G401 (cell line): ENCODE measurements around the gene CFAP161. TPM values are rescaled to one million over a fixed set of nuclear protein-coding genes. Genes with fewer than 3 reads are reported as not detected.

Source experiments
- DNase-seq: peaks from one replicate; pipeline ENCODE4 v3.0.0-alpha.2; 2015; ENCODE audit warnings: low spot score
- in situ Hi-C: cut with HindIII; loops from 2 replicates; pipeline ENCODE4 v1.10.0; 2016; ENCODE audit warnings: low sequenced_read_pairs, mixed read lengths
- total RNA-seq: library from RNA; depleted of rRNA; stranded (reverse); fragments of >200 nt; shearing (Covaris generic); gene quantifications from 2 replicates; pipeline ENCODE4 v1.2.3, GENCODE V29; 2014

The CFAP161 gene
- total RNA-seq, 1 experiment from 2014 or later = not detected

DNA sequence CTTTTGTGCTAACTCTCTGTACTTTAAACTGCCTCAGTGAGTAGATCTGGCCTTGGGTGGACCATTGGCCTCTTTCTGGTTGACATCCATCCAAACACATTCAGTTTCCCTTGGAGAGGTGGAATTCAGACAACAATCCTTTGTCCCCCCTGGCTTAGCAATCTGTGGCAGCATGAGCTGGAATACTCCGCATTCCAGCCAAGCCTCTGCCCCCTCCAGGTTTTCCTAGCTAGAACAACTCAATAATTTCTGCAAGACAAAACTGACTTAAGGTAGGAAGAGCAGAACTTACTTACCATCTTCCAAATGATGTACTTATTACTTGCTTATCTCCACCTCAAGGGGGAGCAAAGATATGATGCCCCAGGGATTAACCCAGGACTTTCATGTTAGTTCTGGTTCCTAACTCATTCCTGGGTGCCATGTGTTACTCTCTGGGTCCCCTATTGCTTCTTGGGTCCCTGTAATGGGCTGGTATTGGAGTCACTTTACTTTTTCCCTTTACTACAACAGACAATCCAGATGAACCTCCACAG is 40.8 kb downstream of the CFAP161 start:
- in situ Hi-C loops = no loop called here
- no peak for DNase-seq

DNA sequence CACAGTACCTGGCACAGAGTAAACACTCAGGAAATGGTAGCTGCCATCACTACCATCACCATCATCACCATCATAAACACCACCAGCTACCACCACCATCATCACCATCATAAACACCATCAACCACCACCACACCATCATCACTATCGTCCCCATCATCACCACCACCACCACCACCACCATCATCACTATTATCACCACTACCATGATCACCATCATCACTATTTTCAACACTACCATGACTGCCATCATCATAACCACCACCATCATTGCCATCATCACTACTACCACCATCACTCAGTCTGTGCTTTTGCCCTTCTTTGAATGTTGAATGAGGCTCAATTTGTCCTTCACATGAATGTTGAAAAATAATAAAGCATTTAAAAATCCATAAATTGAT is 41.4 kb downstream of the CFAP161 start:
- in situ Hi-C loops = no loop called here
- no peak for DNase-seq

GRCh38 chr15:81176291-81176893 is 42.3 kb downstream of the CFAP161 start:
- in situ Hi-C loops = no loop called here
- peak; percentile 77 for DNase-seq

GRCh38 chr15:81178365-81178764 is 44.3 kb downstream of the CFAP161 start:
- in situ Hi-C loops = no loop called here
- DNase-seq = no peak

DNA sequence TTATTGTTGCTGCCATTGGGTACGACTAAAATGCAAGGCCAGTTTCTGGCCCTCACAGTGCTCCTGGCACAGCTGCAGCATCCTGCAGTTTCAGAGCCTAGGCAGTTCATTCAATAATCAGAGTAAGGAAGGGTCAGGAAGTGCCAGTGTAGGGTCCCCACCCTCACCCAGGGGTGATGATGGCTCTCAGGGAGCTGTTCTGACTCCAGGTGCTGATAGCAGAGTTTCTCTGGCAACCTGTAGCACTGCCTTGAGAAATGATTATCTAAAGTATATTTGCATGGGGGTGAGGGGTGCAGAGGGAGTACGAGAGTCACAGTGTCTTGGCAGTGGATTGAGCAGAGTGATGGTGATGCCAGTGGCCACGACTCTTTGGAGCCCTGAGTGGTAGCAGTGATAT is 47.1 kb downstream of the CFAP161 start:
- DNase-seq = no peak
- in situ Hi-C loops = no loop called here

DNA sequence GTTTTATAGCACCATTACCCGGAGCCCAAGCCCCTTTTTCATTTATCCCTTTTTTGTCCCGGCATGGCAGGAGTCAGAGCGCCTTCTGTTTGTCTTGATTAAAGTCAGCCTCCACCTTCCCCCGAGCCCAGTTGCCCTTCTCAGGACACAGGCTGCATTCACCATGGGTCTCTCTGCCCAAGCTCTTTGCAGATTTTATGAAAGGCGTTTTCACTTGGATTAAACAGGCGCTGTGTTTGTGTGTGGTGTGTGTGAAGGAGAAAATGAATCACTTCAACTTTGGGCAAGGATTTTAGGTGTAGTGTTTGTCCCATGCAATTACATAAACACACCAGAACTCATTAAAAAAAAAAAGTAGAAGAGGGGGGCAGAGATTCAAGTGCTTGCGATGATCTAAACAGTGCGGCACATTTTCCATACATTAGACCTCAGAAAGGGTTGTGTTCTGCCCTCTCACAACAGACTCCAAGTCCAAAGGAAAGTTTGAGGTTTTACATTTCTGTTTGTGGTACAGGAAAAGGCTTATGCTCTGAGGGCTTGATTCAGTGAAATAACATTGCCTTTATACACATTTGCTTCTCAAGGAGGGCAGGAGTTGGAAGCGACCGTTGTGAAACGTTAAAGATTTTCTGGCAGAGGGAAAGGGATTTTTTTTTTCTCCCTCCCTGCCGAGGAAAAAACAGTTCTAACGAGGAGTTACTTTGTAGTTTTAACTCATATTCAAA is 48.1 kb downstream of the CFAP161 start:
- in situ Hi-C loops = no loop called here
- no peak for DNase-seq

GRCh38 chr15:81182756-81183438 is 48.8 kb downstream of the CFAP161 start:
- no peak for DNase-seq
- in situ Hi-C loops = no loop called here

- in situ Hi-C loops = no loop called here
- DNase-seq = no peak
Observed at GRCh38 chr15:81183439-81183775, 49.3 kb downstream of the CFAP161 start.

- in situ Hi-C loops = no loop called here
- DNase-seq = peak; percentile 89
Observed at GRCh38 chr15:81184188-81184587, 50.1 kb downstream of the CFAP161 start.

DNA sequence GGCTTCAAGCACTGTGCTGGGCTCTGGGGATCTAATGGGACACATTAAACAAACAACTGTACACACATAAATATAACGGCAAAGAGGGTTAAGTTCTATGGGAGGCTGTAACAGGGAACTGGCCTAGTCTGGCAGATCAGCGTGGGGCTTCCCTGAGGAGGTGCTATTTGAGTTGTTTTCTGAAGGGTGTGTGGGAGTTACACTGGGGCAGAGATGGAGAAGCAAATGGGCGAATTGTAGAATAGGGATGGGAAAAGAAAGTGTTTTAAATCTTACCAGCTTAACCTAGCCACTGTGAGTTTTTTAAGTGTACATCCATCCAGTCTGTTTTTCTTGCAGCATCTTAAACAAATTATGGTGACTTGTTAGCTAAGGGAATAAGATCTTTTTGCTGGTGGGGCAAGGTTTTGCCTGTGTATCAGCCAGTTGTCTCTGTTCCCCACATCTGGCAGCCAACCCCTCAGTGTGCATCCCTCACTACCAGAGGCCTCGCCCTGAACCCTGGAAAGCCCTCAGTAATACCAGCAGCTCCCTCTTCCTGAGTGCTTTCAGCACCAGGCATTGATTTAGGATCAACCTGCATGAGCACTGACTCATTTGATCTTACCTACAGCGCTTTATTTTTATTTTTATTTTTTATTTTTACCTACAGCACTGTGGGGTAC is 51.7 kb downstream of the CFAP161 start:
- DNase-seq = no peak
- in situ Hi-C loops = no loop called here

DNA sequence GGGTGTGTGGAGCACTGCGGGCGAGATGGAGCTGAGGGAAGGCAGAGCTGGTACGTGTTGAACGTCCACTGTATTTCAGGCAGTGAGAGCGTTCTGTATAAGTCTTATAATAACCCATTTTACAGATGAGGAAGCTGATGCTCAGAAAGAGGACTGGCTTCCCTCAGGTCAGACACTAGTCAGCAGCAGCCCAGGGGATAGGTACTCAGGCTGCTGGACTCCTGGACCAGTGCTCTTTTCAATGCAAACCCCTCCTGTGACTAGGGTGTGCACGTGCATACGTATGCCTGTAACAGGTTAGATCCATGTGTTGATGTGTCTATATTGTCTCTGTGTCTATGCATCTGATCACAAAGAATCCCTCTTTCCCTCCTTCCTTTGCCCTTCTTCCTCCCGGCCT is 54.3 kb downstream of the CFAP161 start:
- no peak for DNase-seq
- in situ Hi-C loops = no loop called here

DNA sequence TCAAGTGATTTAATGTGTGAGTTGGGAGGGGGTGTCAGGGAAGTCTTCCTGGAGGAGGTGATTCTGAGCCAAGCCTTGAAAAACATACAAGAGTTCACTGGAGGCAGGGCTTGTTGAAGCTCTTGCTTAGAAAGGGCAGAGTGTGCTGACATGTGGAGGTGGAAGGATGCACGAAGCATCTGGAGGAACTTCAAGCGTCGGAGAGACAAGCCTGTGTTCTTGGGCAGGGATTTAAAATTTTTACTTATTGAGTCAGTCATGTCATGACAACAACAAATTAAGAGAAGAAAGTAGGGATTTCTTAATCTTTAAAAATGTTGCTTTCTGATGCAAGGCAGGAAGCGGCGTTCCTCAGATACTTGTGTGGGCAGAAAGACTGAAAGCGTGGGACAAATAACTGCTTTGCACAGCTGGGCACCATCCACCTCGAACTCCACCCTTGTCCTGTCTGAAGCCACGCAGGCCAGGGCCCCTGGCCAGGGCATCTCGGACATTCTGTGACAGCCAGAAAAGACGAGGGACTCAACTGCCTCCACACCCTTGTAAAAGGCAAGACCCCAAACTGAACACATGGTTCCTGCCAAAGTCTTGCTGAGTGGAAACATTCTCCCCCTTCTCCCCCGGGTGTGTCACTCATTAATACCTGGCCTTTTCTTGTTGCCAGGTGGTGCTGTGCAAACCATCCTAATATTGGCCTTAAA is 55.7 kb downstream of the CFAP161 start:
- in situ Hi-C loops = no loop called here
- DNase-seq = no peak

GRCh38 chr15:81190922-81191507 is 56.9 kb downstream of the CFAP161 start:
- in situ Hi-C loops = no loop called here
- DNase-seq = no peak

- no peak for DNase-seq
- in situ Hi-C loops = no loop called here
Observed at GRCh38 chr15:81191701-81192100, 57.6 kb downstream of the CFAP161 start.

- no peak for DNase-seq
- in situ Hi-C loops = no loop called here
Observed at GRCh38 chr15:81194723-81195122, 60.7 kb downstream of the CFAP161 start.

DNA sequence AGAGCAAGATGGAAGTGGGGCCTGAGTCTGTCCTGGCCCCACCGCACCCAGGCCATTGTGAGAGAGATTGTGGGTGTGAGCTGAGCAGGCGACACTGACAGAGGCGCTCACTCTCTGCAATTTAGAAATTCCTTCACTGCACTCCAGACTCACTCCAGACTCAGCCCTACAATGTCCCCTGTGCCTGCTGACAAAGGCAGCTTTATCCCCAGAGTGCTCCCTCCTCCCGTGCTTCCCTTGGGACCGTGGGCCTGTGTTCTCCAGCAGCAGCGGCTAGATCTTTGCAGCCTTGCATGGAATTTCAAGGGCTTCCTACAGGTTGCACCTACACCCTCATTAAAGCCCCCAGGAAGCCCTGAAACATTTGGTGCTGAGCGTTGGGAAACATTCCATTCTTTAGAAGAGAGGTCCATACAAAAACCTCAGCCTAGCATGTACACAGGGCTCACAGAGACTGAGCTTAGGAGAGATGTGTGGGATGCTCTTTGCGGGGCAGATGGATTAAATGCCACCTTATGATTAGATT is 61.3 kb downstream of the CFAP161 start:
- DNase-seq = no peak
- in situ Hi-C loops = no loop called here

- DNase-seq = peak; percentile 99
- in situ Hi-C loops = no loop called here
Observed at GRCh38 chr15:81196576-81197254, 62.6 kb downstream of the CFAP161 start, which contains the start of gene IL16. Gene IL16 (plus strand): TSS chr15:81196879. CDS start chr15:81225400, 28,521 bp downstream.

DNA sequence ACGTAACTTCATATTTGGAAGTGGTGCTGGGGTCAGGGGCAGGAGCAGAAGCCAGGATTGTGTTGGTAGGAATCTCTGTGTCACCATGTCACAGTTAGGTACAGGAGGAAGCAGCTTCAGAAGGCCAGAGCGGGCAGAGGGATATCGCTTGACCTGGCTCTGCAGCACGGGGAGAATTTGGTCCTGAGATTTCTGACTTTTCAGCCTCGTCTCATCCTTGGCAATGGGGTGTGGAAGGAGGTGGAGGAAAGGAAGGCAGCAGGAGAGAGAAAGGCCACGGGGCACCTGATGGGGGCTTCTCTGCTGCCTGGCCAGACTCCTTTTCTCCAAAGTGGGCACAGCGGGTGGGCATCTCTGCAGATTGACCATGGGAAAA is 63.2 kb downstream of the CFAP161 start:
- in situ Hi-C loops = no loop called here
- peak; percentile 72 for DNase-seq
